NT2/D1 (cell line): ENCODE results near the gene FBRSL1.

Experiments used
- YY1 ChIP-seq: IDR thresholded peaks from 2 replicates; pipeline ENCODE4 v1.6.1; 2011; ENCODE audit not compliant: insufficient read length, insufficient read depth
- ZNF274 ChIP-seq: IDR thresholded peaks from 2 replicates; pipeline ENCODE4 v1.6.1; 2011; ENCODE audit warnings: mild to moderate bottlenecking, low read depth, low read length

- TF ChIP-seq YY1: no peak
- TF ChIP-seq ZNF274: no peak
Measured at GRCh38 chr12:132498931-132499330, 9.0 kb downstream of the FBRSL1 start.
